Measurements from ENCODE around the gene COL4A3.

COL4A3 gene

DNA sequence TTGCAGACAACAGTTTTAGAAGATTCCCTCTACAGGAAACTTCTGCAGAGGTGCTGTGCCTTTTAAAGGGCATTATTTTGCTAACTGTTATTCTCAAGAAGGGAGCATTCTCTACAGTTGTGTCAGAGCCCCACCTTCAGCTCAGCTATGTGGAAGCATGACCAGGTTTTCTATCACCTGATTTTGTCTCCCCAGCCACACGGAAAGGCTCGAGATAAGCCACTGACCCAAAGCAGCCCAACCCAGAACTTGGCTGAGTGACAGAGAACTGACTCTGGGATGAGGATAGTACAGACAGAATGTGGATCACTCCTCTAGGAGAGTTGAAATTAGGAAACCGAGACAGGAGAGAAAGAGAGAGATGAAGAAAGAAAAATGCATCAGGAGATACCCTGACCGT is 11.1 kb upstream of the COL4A3 start:
- DNase-seq (ENCODE audit: low read depth): no peak

GRCh38 chr2:227153758-227154486 is 10.5 kb upstream of the COL4A3 start:
- TF ChIP-seq CTCF (conservative IDR thresholded peaks at IDR 0.05; ENCODE audit: control insufficient read depth, insufficient read depth, low read depth, low read length): no peak
- DNase-seq (ENCODE audit: low read depth): peak; percentile 89
- H3K4me3 ChIP-seq (ENCODE audit: control insufficient read depth, low read depth, low read length): no peak overlapping the region

More for the DNA sequence above, 11.1 kb upstream of the COL4A3 start:
- no peak for TF ChIP-seq CTCF (conservative IDR thresholded peaks at IDR 0.05; ENCODE audit: control insufficient read depth, insufficient read depth, low read depth, low read length)
- no peak overlapping the region for H3K4me3 ChIP-seq (ENCODE audit: control insufficient read depth, low read depth, low read length)

GRCh38 chr2:227154986-227155774 is 9.2 kb upstream of the COL4A3 start:
- DNase-seq (ENCODE audit: low read depth): peak; percentile 92
- no peak overlapping the region for H3K4me3 ChIP-seq (ENCODE audit: control insufficient read depth, low read depth, low read length)
- peak; percentile 22 for TF ChIP-seq CTCF (conservative IDR thresholded peaks at IDR 0.05; ENCODE audit: control insufficient read depth, insufficient read depth, low read depth, low read length)

- no peak overlapping the region for H3K4me3 ChIP-seq (ENCODE audit: control insufficient read depth, low read depth, low read length)
- no peak for DNase-seq (ENCODE audit: low read depth)
- TF ChIP-seq CTCF (conservative IDR thresholded peaks at IDR 0.05; ENCODE audit: control insufficient read depth, insufficient read depth, low read depth, low read length): no peak
These were observed 4.3 kb upstream of the COL4A3 start for GRCh38 chr2:227160164-227160563.

GRCh38 chr2:227161947-227162346 is 2.5 kb upstream of the COL4A3 start:
- TF ChIP-seq CTCF (conservative IDR thresholded peaks at IDR 0.05; ENCODE audit: control insufficient read depth, insufficient read depth, low read depth, low read length): no peak
- DNase-seq (ENCODE audit: low read depth): peak; percentile 30
- no peak overlapping the region for H3K4me3 ChIP-seq (ENCODE audit: control insufficient read depth, low read depth, low read length)

DNA sequence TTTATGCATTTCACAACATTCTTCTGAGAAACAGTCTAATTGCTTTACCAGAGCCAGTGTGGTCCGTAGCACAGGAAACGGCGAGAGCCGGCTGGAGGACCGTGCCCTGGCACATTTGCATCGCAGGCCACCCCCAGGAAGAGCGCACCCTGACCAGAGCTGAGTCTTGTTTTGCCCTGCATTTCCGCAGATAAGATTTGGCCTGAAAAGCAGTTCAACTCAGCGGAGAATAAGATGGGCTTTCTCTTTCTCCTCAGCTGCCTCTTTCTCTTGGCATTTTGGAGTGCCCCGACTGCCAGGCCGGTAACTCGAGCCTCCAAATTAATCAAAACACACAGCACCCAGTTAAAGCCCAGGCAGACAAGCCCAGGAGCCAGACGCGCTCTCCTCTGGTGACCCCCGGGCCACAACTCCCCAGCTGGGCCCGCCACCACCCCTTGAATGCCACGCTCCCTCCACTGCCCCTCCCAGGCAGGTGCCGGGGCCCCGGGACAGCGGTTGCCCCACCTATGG is 883 bp upstream of the COL4A3 start:
- no peak for TF ChIP-seq CTCF (conservative IDR thresholded peaks at IDR 0.05; ENCODE audit: control insufficient read depth, insufficient read depth, low read depth, low read length)
- peak overlapping the region; percentile 59 for H3K4me3 ChIP-seq (ENCODE audit: control insufficient read depth, low read depth, low read length)
- no peak for DNase-seq (ENCODE audit: low read depth)

Measured in fibroblast of mammary gland (primary cell).